Ramos (cell line): Measurements from ENCODE around the gene GNB1L.

Source experiments
- in situ Hi-C: fragments of 300-500 bp; cut with MboI; formaldehyde crosslinking; loops from one replicate; pipeline ENCODE4 v1.14.3; 2022; ENCODE audit warnings: low sequenced_read_pairs; ENCODE audit not compliant: unreplicated experiment

GNB1L gene

DNA sequence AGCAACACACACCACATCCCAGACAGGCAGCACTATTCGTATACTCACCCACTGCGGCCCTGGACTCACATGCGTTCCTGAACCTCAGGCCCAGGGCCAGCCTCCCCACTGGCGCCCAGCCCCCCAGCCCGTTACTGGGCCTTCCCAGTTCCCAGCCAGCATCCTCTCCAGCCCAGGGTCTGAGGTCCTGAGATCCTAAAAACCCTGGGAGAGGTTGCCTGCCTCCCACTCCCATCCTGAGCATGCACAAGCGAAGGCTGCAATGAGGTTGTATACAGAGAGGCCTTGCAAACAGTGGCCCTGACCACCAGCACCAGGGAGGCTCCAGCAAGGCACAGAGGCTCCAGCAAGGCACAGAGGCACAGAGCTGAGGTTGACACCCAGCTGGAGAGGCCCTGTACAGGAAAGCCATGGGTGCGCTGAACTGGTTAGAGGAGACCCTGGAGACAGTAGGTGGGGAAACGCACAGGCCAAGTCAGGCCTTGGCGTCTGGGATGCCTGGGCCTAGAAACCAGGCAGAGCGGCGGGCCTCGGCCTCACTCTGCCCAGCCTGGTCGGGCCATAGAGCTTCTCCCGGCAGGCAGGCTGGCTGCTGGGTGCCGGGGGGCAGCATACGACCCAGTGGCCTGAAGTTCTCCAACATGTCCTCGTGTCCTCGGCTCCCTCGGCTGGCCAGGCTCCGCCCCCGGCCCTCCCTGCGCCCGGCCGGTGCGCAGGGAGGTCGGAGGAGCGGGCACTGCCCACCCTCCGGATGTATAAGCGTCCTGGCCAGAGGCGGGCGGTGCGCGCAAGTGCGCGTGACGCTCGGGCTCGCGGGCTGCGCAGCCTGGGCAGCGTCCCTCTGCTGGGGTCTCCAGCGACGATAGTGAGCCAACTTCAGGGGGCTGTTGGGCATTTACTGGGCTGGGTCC lies 96.4 kb downstream of the GNB1L start:
- in situ Hi-C loops = no loop called here

DNA sequence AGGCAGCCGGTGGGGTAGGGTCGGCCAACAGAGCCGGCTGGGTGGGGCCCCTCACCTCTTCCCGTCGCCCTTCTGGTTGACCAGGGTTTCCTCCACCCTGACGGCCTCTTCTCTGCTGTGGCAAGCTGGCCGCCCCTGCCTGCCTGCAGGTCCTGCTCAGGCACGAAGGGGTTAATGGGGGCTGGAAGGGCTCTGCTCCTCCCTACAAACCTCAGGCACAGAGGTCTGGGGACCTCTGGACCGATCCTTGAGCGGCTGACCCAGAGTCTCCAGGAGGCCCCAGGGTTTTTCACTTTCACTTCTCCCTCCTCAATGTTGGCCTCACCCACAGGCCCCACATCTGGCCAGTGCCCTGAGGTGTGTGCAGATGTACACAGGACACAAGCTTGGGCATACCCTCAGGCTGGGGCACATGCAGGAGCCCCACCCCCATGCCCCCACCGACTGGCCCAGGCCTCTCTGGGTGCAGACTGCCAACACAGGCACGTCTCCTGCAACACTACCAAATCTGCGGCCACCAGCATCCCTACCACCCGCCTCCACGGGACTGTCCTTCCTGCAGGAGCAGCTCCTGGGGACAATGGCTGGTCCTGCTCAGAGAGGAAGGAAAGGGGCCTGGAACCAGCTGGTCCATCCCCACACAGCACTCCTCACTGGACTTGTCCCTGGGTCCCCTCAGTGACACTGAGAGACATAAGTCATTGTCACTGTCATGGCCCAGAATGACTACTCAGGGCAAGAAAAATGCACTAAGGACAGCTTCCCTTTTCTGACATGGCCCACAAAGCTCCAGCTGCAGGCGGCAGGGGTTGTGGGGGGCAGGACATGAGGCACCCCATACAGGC lies 97.3 kb downstream of the GNB1L start:
- in situ Hi-C loops = no loop called here

DNA sequence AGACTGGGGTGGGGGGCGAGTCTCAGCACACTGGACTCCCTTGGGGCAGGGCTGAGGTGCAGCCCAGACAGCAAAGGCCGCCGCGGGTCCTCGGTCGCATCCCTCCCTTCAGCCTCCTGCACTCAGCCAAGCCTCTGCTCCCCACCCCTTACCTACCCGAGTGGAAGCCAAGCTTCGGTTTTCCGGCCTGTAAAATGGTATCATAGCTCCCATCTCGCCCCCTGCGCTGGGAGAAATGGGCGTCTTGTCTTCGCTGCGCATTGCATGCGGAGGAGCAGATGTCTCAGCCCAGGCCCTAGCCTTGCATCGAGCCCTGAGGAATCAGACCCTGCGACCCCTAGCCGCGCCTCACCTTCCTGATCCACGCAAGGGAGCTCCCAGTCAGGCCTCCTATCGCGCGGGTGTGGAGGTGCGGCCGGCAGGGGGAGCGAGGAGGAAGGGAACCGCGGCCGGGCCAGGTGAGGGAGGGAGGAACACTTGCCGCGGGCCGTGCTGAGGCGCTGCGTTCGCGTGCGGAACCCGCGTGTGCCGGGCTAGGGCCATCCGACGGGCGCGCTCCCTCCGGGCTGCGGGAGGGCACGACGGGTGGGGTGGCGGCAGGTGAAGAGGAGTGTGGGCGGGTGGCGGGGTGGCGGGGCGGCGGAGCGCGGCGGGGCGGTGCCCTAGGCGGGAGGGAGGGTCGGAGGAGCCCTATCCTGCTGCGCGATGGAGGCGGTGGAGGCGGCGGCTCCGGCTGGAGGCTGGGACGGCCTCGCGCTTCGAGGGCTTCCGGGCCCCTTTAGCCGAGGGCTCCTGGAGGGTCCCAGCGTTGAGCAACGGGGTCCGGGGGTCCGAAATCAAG lies 98.2 kb downstream of the GNB1L start:
- in situ Hi-C loops = no loop called here

DNA sequence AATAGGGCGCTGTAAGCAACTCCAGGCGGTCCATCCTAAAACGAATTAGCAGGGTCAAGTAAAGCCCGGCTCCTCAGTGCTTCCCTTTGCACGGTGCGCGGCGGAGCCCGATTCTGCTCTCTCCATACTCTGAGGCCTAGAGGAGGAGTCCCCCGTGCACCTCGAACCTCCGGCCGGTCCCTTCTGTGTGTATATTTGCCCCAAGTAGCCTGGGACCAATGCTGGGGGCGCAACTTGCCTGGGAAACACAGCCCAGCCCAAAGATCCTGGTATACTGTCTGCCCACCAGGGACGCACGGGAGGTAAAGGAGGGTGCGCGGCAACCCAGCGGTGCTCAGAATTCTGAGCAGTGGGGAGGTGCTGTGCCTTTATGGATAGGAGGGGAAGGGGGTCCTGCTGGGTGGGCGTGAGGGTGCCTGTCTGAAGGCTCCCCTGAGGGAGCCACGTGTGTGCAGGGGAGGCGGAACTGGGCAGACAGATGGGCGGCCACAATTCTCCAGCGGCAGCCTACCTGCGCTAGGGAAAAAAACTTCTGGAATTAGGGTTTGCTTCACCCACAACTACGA lies 98.9 kb downstream of the GNB1L start:
- in situ Hi-C loops = no loop called here

DNA sequence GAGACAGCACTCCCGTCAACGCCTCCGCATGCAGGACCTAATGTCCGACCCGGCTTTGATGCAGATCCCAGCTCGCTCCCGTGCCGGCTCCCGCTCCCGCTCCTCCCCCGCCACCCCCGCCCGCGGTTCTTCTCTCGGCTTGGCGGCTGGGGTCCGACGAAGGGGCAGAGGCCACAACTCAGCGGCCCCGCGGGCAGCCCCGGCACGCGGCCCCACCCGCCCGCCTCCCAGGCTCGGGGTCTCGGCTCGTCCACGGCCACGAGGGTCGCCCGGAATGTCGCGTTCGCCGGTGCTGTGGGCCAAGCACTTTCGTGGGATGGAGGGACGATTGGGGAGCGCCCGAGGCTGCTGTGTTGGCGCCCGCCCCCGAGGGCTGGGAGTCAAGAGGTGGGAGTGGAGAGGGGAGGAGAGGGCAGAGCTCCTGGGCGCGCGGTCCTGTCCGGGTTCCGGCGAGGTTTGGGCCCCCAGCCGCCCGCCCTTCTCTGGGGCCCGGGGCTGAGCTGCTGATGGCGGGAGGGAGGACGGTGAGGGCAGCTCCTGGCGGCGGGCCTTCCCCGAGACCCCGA lies 99.4 kb downstream of the GNB1L start:
- in situ Hi-C loops = no loop called here

DNA sequence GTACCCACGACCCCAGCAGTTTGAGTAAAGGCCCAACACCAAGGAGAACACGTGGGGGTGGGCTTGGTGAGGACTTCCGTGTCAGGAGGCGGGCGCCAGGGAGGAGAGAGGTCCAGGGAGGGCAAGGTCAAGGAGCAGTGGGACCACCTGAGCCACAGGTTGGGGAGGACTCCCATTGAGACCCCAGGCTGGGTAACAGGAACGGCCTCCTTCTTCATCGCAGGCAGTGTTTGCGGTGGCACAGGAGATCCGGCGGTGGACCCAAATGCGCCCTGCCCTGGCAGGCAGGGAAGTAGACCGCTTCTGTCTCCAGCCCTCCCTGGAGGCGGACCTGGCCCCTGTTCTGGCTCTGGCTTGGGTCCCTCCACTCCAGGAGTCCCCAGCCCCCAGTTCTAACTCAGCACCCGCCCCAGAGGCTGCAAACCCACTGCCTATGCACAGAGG lies 100.0 kb downstream of the GNB1L start:
- in situ Hi-C loops = no loop called here

DNA sequence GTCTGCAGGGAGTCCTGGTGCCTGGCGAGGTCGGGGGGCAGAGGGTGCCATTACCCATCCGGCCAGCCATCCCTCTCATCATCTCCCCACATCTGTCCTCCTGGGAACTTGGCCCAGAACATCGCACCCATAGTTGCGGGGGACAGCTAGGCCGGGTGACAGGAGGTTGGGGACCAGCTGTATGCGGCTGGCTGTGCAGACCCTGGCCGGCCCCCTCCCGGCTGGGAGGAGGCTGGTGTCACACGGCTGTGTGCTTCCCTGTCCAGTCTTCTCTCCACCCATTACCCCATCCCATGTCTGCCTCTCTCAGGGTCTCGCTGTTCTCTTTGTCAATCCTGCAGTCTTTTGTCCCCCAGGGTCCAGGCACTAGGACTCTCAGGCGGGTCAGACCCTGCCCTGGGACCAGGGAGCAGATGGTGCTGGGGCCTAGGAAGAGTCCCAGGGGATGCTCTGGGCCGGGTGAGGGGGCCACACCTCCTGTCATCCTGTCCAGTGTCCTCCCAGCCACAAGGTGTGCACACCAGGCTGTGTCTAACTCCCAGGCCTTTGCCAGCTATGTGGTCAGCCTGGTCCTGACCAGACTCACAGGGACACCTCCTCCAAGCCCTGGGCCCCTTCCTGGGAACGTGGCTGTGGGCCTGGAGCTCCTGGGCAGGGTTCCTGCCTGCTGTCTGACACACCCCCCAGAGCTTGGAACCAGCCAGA lies 100.5 kb downstream of the GNB1L start:
- in situ Hi-C loops = no loop called here

DNA sequence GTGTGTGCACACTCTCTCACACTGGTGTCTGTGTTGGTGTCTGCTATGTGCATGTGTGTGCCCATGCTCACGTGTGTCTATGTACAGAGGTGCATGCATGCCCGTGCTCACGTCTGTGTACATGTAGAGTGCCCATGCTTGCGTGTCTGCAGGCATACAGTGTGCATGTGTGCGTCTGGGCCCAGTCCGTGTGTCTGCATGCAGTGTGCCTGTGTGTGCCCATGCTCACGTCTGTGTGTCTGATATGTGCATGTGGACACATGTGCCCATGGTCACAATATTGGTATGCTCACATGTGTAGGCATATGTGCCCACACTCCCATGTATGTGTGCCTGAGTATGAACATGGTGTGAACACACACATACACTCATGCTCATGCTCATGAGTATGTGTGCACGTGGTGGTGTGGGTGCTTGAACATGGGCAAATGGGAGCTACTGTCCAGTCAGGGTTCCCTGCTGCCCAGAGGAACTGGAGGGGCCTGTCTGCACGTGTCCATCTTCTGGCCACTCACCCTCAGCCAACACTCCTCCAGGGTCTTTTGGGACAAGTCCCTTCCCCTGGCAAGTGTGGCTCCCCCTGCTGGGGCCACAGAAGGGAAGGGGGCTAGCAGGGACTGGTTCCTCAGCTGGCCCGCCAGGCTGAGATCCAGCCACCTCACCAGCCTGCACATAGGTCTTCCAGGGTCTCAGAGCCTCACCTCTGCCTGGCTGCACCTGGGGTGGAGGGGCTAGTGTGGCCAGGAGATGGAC lies 101.4 kb downstream of the GNB1L start:
- in situ Hi-C loops = no loop called here

DNA sequence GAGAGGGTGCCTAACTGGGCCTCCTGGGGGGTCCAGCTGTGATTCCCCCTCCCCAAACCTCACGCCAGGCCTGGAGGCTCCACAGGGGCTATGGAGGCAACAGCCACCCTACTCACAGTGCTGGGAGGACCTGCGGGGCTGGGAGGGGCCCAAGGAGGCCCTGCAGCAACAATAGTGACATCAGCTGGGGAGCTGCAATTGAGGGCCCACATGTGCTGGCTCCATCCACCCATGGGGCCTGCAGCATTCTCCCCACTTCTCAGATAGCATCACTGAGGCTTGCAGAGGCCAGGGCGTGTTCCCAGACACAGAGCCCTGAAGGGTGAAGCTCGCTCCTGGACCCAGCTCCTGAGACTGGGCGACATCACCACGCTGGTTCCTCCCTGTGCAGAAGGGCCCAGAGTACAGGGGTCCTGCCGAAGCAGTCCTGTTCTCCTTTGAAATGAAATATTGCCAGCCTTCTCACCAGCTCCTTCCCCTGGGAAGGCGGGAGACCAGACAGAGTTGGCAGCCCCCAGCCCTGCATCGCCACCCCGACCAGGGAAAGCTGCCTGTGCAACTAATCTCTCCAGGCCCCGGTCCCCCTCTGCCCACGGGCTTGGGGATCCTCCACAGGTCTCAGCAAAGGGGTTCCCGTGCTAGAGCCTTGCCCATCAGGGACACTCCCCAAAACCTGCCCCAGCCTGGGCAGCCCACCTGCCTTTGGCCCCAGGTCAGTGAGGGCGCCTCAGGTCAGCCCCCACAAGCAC lies 103.0 kb downstream of the GNB1L start:
- in situ Hi-C loops = no loop called here

DNA sequence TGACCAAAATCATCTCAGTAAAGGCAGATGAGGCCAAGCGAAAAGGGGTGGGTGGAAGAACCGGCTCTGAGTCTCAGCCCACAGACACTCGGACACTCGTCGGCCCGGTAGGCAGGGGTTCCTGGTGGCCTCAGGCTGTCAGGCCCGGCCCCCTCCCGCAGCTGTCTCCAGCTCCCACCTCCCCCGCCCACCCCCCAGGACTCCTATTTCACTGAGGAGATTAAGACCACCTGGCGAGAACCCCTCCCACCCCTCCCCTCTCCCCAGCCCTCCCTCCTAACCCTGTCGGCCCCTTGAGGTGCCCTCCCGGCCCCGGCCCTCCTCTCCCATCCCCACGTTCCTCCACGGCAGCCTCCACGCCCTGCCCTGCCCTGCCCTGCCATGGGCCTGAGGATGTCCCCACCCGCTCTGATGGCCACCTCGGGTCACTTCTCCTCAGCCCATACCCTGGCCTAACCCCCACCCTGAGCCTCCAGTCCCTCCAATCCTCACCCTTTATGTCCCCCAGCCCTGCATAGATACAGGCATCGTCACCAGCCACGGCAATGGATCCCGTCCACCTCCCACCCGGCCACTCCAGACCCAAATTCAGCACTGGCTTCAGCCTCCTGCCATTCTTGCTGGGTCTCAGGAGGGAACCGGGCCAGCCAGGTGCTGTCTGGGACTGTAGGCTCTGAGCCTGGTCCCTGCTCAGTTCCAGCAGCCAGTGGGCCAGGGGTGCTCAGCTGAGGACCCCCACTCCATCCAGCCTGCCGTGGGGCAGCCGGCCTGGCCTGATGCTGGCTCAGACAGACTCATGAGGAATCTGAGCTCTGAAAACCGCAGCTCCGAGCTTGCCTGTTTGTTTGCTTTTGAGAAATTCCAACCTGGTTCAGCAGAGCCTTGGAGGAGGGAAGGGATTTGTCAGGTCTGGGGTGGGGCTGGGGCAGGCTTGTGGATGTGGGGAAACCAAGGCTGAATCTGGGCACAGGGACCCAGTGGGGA lies 103.9 kb downstream of the GNB1L start:
- in situ Hi-C loops = no loop called here

DNA sequence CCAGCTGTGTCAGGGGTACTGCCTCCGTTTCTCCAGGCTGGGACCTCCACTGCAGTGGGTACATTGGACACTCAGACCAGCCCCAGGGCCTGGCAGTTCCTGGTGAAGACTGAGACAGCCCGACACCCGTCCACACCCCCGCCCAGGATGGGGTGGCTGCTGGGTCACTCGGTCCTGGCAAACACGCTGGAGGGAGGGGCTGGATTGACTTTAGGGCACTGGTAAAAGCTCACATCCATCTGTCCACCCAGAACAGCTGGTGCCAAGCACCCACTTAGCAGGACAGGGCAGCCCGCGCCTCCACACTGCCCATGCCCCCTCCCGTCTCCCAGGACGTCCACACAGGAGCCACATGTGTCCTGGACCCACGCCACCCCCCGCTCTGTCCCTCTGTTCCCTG lies 104.8 kb downstream of the GNB1L start:
- in situ Hi-C loops = no loop called here

DNA sequence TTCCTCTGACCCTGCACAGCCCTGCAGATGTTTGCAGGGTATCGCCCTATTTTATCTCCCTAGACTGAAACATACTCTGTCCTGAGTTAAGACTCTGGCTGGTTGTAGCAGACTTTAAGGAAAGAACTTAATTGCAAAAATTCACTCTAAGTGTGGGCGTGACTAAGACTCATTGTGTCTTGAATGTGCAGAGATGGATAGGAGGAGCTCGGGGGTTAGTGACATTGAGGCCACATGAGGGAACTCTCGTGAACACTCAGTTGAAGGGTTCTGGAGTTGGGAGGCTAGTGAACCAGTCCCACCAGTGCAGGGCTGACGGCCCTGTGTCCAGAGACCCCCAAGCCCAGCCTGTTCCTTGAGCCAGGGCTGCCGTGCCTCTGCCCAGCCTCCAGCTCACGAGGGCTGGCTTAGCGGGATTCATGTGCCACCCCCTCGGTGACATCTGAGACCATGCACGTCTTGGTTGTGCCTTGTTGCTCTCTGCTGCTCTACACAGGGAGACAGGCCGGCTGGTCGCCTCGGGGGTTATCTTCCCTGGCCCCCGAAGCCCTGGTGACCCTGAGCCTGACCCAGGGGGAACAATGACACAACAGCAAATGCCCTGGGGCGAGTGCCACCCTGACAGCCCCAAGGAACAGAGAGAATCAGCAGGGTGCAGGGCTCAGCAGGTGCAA lies 105.5 kb downstream of the GNB1L start:
- in situ Hi-C loops = no loop called here

DNA sequence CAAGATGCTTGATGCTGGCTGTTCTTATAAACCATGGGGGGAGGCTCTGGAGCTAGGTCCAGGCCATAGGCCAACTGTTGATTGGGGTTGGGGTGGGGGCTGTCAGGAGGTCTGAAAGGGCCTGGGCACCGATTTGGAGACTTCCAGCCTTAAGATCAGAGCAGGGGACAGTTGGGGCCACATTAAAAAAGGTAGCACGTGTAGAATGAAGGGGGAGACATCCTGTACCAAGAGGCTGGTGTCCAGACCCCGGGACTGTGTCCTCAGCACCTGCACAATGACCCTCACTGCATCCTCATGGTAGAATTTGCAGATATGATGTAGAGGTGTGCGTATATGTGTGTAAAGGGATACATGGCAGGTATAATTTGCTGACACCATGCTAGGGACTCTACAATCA lies 106.5 kb downstream of the GNB1L start:
- in situ Hi-C loops = no loop called here

DNA sequence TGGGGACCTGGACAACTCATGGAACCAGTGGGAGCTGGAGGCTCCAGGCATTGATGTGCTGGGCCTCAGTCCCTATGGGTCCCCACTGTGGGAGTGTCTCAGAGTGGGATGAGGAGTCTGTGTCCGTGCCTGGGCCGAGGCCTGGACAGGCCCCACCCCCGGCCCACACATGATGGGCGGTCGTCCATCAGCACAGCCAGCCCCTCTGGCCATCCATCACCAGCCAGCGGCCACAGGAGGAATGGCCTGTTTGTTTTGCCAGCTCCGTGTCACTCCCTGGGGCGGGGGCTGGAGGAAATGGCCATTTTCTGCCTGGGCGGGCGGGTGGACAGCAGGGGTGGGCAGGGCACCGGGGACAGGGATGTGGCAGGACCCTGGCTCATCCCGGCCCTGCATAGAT lies 107.1 kb downstream of the GNB1L start:
- in situ Hi-C loops = no loop called here

DNA sequence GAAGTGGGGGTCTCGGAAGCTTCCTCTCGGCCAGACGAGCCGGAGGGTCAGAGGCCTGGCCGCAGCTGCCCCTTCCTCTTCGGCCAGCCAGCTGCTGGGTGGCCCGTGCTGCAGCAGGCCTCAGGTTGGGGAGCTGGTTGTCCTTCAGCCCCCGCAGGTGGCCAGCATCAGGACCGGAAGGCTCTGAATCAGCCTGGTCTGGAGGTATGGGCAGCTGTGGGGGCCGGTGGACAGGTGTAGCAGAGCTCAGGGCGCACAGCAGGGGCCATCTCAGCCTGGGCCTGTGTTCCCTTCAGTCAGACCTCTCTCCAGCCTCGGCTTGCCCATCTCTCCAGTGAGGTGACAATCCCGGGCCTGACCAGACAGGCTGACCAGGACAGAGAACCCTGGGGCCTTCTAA lies 107.9 kb downstream of the GNB1L start:
- in situ Hi-C loops = no loop called here
